PFSK-1 (cell line): ENCODE results near the gene CARD18.

Experiments
- FOXP2 ChIP-seq: optimal IDR thresholded peaks from 2 replicates; pipeline ENCODE3; 2011; ENCODE audit warnings: borderline replicate concordance, control low read depth, inconsistent platforms; ENCODE audit not compliant: insufficient read depth; ENCODE audit errors: extremely low read length, extremely low read depth
- POLR2AphosphoS5 ChIP-seq: IDR thresholded peaks from 2 replicates; pipeline ENCODE4 v1.6.1; 2012; ENCODE audit warnings: low read depth, mild to moderate bottlenecking, control low read depth, low read length, moderate library complexity
- REST ChIP-seq, 2 experiments: IDR thresholded peaks; 2 replicates each; pipeline versions ENCODE4 v1.6.1 to v1.8.0; 2011 to 2012; ENCODE audit warnings: low read depth in 2 of 2, low read length in 2 of 2, control low read depth in 1 of 2, inconsistent platforms in 1 of 2, mild to moderate bottlenecking in 1 of 2, moderate library complexity in 1 of 2; ENCODE audit not compliant: insufficient read depth in 1 of 2
- SIN3A ChIP-seq: IDR thresholded peaks from 2 replicates; pipeline ENCODE4 v1.6.1; 2012; ENCODE audit warnings: mild to moderate bottlenecking, low read length, moderate library complexity, borderline replicate concordance; ENCODE audit not compliant: insufficient read depth
- TAF1 ChIP-seq: IDR thresholded peaks from 2 replicates; pipeline ENCODE4 v1.6.1; 2012; ENCODE audit warnings: low read length, control low read depth, borderline replicate concordance; ENCODE audit not compliant: insufficient read depth

Gene CARD18

GRCh38 chr11:105124756-105125155, 14.8 kb downstream of the CARD18 start:
- TF ChIP-seq FOXP2 (no peak), REST (IDR thresholded peaks at IDR 0.05; ENCODE audit: insufficient read depth in 1 of 2, low read depth in 2 of 2, low read length in 2 of 2) (no peak)

- TF ChIP-seq POLR2AphosphoS5 = no peak
- TF ChIP-seq REST (IDR thresholded peaks at IDR 0.05; ENCODE audit: insufficient read depth in 1 of 2, low read depth in 2 of 2, low read length in 2 of 2) = no peak
- TF ChIP-seq FOXP2 = no peak
- no peak for TF ChIP-seq SIN3A
- no peak for TF ChIP-seq TAF1
These were observed 28.2 kb downstream of the CARD18 start for GRCh38 chr11:105111145-105111944.

GRCh38 chr11:105110688-105111030, 28.9 kb downstream of the CARD18 start:
- no peak for TF ChIP-seq REST (IDR thresholded peaks at IDR 0.05; ENCODE audit: insufficient read depth in 1 of 2, low read depth in 2 of 2, low read length in 2 of 2)
- no peak for TF ChIP-seq POLR2AphosphoS5
- TF ChIP-seq SIN3A = no peak
- no peak for TF ChIP-seq TAF1
- TF ChIP-seq FOXP2 = no peak

GRCh38 chr11:105109855-105110687, 29.5 kb downstream of the CARD18 start:
- TF ChIP-seq TAF1 (no peak), REST (IDR thresholded peaks at IDR 0.05; ENCODE audit: insufficient read depth in 1 of 2, low read depth in 2 of 2, low read length in 2 of 2) (no peak), FOXP2 (no peak), POLR2AphosphoS5 (no peak), SIN3A (no peak)
